Urothelium cell line (cell line): ENCODE results near the gene TARS3.

Experiments
- DNase-seq: peaks from one replicate; pipeline ENCODE4 v3.0.0; 2011; ENCODE audit warnings: low spot score, mixed read lengths
- FAIRE-seq: peaks from 2 replicates; lab custom pipeline; 2011; peaks lifted over from hg19 to GRCh38; lab: Jason Lieb, UNC

TARS3 gene

DNA sequence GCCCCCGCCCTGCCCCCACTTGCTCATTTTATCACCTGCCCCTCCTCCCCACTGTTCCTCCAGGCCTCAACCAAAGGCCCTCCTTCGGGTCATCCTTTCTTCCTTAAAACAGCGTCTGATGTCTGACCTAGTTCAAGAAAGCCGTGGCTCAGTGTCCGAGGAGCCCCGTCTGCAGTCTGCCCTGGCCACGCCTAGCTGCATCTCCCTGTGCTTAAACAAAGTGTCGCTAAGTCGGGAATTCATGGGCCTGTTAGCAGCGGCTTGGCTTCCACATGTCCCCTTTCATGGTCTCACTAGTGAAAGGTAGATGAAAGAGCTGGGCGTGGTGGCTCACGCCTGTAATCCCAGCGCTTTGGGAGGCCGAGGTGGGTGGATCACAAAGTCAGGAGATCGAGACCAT, 113.3 kb downstream of the TARS3 start:
- FAIRE-seq (no peak), DNase-seq (no peak)

GRCh38 chr15:101610611-101611000, 113.7 kb downstream of the TARS3 start:
- FAIRE-seq, result no peak

DNA sequence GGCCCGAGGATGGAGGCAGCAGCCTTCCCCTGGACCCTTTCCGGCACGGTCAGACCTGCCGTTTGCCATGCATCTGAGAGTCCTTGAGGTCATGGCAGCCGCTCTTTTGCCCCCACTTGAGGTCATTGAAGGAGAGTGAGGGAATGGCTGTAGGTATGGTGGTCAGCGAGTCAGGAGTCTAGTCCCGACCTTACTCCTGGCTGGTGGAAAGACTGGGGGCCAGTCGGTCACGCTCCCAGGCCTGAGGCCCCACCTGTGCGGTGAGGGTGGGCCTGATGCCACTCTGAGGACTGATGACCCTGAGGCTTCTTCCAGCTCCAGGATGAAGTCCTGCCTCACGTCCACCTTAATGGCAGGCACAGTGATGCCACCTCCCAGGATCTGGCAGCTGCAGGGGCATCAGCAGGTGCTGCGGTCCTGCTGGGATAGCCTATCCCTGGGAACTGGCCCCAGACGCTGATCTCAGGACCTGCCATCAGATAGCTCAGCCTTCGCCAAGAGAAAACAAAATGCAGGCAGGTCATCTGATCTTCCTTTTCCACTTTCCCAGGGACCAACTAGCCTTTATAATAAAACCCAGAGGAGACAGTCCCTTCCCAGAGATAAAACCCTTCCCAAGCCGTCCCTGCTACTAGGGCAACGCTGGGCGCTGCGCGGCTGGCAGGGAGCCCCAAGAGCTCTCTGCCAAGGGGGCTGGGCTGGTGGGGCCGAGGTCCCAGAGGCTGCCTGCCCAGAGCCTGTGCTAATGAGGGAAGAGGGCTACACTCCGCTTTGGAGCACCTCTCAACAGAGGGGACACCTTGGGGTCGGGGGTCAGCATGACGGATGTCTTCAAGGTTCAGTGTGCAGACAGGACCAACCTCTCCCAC, 114.3 kb downstream of the TARS3 start:
- DNase-seq (no peak), FAIRE-seq (no peak)

More at GRCh38 chr15:101610611-101611000, 113.7 kb downstream of the TARS3 start:
- no peak for DNase-seq

DNA sequence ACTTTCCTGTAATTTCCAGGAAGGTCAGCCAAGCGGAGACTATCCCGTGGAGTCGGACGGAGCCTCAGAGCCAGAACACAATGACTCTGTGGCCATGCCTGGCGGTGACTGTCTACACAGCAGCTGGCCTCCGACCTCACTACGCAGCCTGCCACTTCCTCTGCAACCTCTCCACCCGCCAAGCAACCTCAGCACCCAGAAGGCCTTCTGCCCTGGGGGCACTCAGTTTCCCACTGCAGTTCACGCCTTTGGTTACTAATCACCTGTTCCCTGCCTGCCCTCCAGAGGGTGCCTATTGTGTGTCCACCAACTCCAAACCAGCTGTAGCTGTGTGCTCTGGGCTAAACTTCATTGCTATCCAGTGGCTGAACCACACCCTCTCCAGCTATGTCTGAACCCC, 116.1 kb downstream of the TARS3 start:
- DNase-seq (no peak), FAIRE-seq (no peak)

- DNase-seq, result no peak
- FAIRE-seq, result no peak
Observed at GRCh38 chr15:101607108-101607507, 117.2 kb downstream of the TARS3 start.

DNA sequence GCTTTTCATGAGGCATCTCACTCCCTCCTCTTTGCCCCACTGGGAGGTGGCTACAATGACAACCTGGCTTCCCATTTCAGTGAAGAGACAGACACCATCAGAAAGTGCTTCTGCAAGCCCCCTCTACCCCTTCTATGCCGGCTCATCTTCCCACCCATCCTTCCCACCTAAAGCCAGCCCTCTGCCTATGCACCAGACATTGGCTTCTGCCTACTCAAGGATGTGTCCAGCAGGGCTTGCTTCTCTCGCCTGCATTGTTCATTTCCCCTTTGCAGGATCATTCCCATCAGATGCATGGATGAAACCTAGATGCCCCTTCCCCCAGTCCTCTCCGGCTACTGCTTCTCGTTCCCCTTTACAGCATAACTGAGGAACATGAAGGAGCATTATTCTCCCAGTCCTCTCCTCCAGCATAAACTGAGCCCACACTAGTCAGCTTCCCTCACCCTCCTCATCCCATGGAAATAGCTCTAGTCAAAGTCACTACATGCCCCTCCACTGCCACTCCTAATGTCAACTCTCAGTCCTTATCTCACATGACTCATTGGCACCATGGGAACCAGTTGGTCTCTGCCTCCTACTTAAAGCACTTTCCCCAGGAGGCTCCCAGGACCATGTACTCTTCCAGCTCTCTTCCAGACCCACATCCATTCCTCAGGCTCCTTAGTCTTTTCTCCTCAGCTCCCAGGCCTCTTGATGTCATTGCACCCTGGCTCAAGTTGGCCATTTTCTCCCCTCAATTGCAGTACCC, 120.0 kb downstream of the TARS3 start:
- FAIRE-seq (peak; percentile 63), DNase-seq (no peak)
